Mucosa of descending colon (tissue), 3 donors: Measurements from ENCODE around the gene BCKDHB. TPM values are rescaled to one million over a fixed set of nuclear protein-coding genes. Genes with fewer than 3 reads are reported as not detected.
"Not testable (repeated sequence)": the region's sequence is repeated elsewhere in the genome, so short reads cannot be mapped to it uniquely, and the experiment has no call there.

ENCODE experiments used
- ATAC-seq: fragments of 200-7000 bp; cut with Tn5 transposase; one replicate; pipeline ENCODE4 v1.9.1; 2020; ENCODE audit warnings: mild to moderate bottlenecking, moderate library complexity
- DNase-seq, 3 donors: peaks; one replicate each; pipeline ENCODE4 v3.0.0-alpha.2; 2020
- H3K36me3 ChIP-seq: fragments of 200-600 bp; one replicate; pipeline ENCODE4 v1.8.0; 2021; ENCODE audit warnings: low read depth, mild to moderate bottlenecking
- H3K4me1 ChIP-seq: fragments of 200-600 bp; one replicate; pipeline ENCODE4 v1.8.0; 2021; ENCODE audit warnings: low read depth, mild to moderate bottlenecking
- H3K4me3 ChIP-seq: fragments of 200-600 bp; one replicate; pipeline ENCODE4 v1.8.0; 2021; ENCODE audit warnings: mild to moderate bottlenecking
- H3K9me3 ChIP-seq: fragments of 200-600 bp; one replicate; pipeline ENCODE4 v1.8.0; 2021; ENCODE audit warnings: mild to moderate bottlenecking
- intact Hi-C, 2 donors: fragments of 100-400 bp; cut with DNase I in 1 of 2; cut with micrococcal nuclease in 1 of 2; formaldehyde crosslinking; loops; one replicate each; pipeline versions ENCODE4 v1.11.0 to v1.11.1; 2022; cut with DNase I, micrococcal nuclease
- long read RNA-seq, 2 donors: library from polyadenylated mRNA; unstranded; transcript quantifications; one replicate each; pipeline ENCODE4 v2.0.0, GENCODE V29; 2019 to 2021
- total RNA-seq, 3 donors: library from RNA; stranded (reverse); fragmentation: NEBNext Ultra II Directional in 2 of 3; extraction: Animal tissue kit (Norgen Biotek cat#: 25700) in 2 of 3; gene quantifications; one replicate each; pipeline versions ENCODE4 v1.2.1 to v1.2.4, GENCODE V29; 2021 to 2023
- TF ChIP-seq, protein P1 (sequence below): fragments of 200-600 bp; IDR thresholded peaks from one replicate; pipeline ENCODE4 v1.8.0; 2022; ENCODE audit warnings: antibody characterized with exemption, mild to moderate bottlenecking
- donor health status: DM: no; HTN: no; CAD: no; lungs with moderate emphysema.
- donor health status: DM: no; HTN: no; CAD: no.
- donor health status: DM: no; HTN: yes; CAD: no.

Gene BCKDHB
- 10 to 100 TPM; 25.8 to 49.7 (median 45.1) TPM for total RNA-seq
- long read RNA-seq, donor 1, transcript BCKDHB-202 (11 exons, 1,514 nt): major isoform, 5 of 15 reads
- long read RNA-seq, donor 1, partial matches to known transcripts: 0 of 15 reads
- long read RNA-seq, donor 1, other reads (novel, unspliced or antisense): 9 of 15 reads
- long read RNA-seq, donor 2, transcript BCKDHB-202 (11 exons, 1,514 nt): major isoform, 33 of 47 reads
- long read RNA-seq, donor 2, partial matches to known transcripts: 4 of 47 reads
- long read RNA-seq, donor 2, other reads (novel, unspliced or antisense): 6 of 47 reads

DNA sequence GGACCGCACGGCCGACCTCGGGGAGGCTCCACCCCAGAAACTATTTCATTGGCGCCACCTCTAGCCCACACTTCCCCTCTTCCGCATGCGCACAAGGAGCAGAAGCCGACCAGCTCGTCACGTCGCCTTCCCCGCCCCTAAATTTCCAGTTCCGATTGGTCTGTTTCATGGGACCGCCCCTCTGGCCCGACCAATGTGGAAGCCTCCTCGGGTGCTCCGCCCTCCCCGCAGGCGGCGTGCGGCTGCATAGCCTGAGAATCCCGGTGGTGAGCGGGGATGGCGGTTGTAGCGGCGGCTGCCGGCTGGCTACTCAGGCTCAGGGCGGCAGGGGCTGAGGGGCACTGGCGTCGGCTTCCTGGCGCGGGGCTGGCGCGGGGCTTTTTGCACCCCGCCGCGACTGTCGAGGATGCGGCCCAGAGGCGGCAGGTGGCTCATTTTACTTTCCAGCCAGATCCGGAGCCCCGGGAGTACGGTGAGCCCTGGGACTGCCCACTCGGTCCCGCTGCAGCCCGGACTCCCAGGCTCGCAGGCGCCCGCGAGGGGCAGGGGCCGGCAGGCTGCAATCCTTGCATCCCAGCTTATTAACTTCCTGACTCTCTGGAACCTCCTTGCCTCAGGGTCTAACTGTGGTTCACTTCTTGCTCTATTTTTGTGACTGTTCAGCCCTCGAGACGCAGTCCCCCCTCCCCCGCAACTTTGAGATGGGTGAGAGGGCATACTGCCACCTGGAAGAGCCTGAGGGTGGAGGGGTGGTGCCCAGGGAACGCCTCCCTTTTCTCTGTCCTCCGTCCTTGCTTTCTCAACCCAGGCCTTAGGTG, at the start of gene BCKDHB:
BCKDHB (plus strand) TSS at position 254 of the 818 bp plus-strand sequence; CDS start at position 277, 23 bp downstream.
- peak within 1 kb of the TSS; percentile 69 for H3K4me3 ChIP-seq
- H3K36me3 ChIP-seq: no peaks in the 10 kb centered on the region
- DNase-seq: peak; percentile 98 to 99 (median 98)
- intact Hi-C loops: no loop called here
- TF ChIP-seq, protein P1, sequence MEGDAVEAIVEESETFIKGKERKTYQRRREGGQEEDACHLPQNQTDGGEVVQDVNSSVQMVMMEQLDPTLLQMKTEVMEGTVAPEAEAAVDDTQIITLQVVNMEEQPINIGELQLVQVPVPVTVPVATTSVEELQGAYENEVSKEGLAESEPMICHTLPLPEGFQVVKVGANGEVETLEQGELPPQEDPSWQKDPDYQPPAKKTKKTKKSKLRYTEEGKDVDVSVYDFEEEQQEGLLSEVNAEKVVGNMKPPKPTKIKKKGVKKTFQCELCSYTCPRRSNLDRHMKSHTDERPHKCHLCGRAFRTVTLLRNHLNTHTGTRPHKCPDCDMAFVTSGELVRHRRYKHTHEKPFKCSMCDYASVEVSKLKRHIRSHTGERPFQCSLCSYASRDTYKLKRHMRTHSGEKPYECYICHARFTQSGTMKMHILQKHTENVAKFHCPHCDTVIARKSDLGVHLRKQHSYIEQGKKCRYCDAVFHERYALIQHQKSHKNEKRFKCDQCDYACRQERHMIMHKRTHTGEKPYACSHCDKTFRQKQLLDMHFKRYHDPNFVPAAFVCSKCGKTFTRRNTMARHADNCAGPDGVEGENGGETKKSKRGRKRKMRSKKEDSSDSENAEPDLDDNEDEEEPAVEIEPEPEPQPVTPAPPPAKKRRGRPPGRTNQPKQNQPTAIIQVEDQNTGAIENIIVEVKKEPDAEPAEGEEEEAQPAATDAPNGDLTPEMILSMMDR: no peak
- ATAC-seq: peak; percentile 99
- peaks cover 8% of the 10 kb centered on the region for H3K4me1 ChIP-seq
- H3K9me3 ChIP-seq: no peaks in the 10 kb centered on the region

DNA sequence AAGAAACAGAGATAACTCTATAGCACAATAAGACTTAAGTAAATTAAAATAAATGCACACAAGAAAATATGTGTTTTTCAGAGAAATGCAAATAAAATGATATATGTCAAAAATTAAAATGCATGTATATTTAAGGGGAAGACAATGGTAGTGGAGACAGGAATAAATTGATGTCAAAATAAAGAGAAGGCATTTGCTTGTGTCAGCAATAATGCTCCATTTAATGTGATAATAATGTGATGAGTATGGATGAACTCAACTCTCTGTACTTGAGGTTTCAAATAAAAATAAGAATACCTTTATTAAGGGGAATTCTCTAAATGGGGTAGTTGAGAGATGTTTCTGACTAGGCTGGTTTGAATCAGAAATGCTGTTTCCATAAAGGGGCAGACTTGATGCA, 45.7 kb upstream of the BCKDHB start:
- Histone ChIP-seq H3K4me3 (no peak overlapping the region), H3K4me1 (no peaks in the 10 kb centered on the region), H3K9me3 (no peaks in the 10 kb centered on the region), H3K36me3 (no peaks in the 10 kb centered on the region)
- intact Hi-C loops: no loop called here
- TF ChIP-seq, protein P1: no peak
- DNase-seq (no peak), ATAC-seq (no peak)

DNA sequence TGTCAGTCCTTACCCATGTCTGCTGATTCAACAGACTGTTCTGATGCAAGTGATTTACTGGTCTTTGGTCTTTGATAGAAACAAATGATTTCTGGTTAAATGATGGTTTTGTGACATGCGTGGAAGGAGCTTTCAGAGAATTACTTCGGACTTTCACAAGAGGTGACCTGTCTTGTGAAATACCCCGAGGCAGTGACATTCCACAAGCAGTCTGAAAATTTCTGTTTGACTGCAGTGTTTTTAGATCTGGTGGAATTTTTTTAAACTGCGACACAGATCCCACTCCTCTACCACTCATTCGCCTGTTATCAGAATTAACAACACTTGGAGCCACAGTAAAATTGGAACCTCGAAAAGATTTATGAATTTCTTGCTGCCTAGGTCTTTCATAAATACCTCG, 38.3 kb upstream of the BCKDHB start:
- H3K36me3 ChIP-seq, H3K9me3 ChIP-seq, ATAC-seq, intact Hi-C loops, H3K4me3 ChIP-seq, DNase-seq, H3K4me1 ChIP-seq: not testable (repeated sequence)

DNA sequence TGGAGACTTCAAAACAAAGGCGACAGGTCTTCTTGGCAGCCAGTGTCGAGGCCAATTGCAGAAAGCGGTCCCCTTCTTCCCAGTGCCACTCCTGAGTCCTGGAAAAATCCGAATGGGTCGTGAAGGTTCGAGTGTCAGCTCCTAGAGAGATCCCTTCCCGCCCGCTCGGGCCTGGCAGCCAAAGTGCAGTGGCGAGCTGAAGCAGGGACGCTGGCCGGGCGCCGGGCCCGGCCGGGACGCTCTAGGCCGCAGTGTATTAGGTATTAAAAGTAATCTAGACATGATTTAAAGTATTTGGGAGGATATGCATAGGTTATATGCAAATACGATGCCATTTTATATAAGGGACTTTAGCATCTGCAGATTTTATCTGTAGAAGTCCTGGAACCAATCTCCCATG, 36.0 kb upstream of the BCKDHB start:
- DNase-seq, intact Hi-C loops, H3K9me3 ChIP-seq, ATAC-seq, H3K4me1 ChIP-seq, H3K4me3 ChIP-seq, H3K36me3 ChIP-seq: not testable (repeated sequence)

DNA sequence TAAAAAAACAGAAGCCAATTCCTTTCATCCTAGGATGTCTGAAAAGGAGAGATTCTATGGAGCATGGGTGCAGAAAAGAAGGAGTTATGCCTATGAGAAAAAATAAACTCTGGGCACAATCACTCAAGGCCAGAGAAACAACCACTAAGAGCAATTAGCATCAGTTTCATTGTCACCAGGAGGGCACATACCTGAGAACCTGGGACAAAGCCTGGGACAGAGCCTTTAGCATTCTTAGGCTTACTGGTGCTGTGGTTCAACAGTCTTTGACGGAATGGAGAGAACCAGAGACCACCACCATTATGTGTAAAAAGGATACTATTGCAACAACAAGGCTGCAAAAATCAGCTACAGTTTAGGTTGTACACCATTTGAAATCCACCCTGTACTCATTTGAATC, 29.4 kb upstream of the BCKDHB start:
- DNase-seq: no peak
- intact Hi-C loops: no loop called here

DNA sequence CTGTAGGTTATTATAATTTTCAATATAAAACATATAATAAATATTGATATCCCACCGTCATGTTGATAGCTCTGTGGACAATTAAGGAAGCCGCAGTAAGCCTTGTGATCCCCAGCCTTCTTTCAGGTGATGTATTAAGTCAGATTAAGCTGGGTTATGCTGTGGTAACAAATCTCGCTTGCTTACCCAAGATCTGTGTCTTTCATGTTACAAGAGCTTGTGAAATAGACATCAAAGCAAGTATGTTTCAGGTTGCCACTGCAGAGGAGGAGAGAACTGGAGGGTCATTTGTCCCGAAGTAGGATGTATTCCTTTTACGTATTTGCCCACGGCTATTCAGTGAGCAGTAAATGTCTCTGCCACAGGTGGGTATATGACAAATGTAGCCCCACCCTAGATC, 17.8 kb upstream of the BCKDHB start:
- intact Hi-C loops: no loop called here
- Histone ChIP-seq H3K4me1 (no peaks in the 10 kb centered on the region), H3K4me3 (no peak overlapping the region), H3K9me3 (no peaks in the 10 kb centered on the region), H3K36me3 (no peaks in the 10 kb centered on the region)
- DNase-seq: no peak
- TF ChIP-seq, protein P1: no peak
- ATAC-seq: no peak

More for the DNA sequence above, 29.4 kb upstream of the BCKDHB start:
- Histone ChIP-seq H3K36me3 (no peaks in the 10 kb centered on the region), H3K4me1 (no peaks in the 10 kb centered on the region), H3K9me3 (no peaks in the 10 kb centered on the region), H3K4me3 (no peak overlapping the region)
- no peak for ATAC-seq
- TF ChIP-seq, protein P1: no peak
